ENCODE results near the gene GADL1.

The GADL1 gene

GRCh38 chr3:30756218-30756617 lies 138.2 kb downstream of the GADL1 start:
- no peak for DNase-seq (ENCODE audit: low spot score)

GRCh38 chr3:30754426-30754825 lies 140.0 kb downstream of the GADL1 start:
- no peak for DNase-seq (ENCODE audit: low spot score)

- no peak for DNase-seq (ENCODE audit: low spot score)
Measured at GRCh38 chr3:30753766-30754165, 140.7 kb downstream of the GADL1 start.

GRCh38 chr3:30752970-30753369 lies 141.5 kb downstream of the GADL1 start:
- DNase-seq (ENCODE audit: low spot score), result no peak

- no peak for DNase-seq (ENCODE audit: low spot score)
Measured at GRCh38 chr3:30752491-30752890, 142.0 kb downstream of the GADL1 start.

GRCh38 chr3:30751610-30752299 lies 142.7 kb downstream of the GADL1 start:
- no peak for DNase-seq (ENCODE audit: low spot score)

- DNase-seq (ENCODE audit: low spot score), result no peak
Measured at GRCh38 chr3:30750967-30751366, 143.5 kb downstream of the GADL1 start.

GRCh38 chr3:30749230-30749629 lies 145.2 kb downstream of the GADL1 start:
- no peak for DNase-seq (ENCODE audit: low spot score)

- no peak for DNase-seq (ENCODE audit: low spot score)
Measured at GRCh38 chr3:30747771-30748281, 146.6 kb downstream of the GADL1 start.

GRCh38 chr3:30743641-30744317 lies 150.7 kb downstream of the GADL1 start:
- no peak for DNase-seq (ENCODE audit: low spot score)

- no peak for DNase-seq (ENCODE audit: low spot score)
Measured at GRCh38 chr3:30742796-30743619, 151.5 kb downstream of the GADL1 start.

GRCh38 chr3:30741889-30742288 lies 152.6 kb downstream of the GADL1 start:
- no peak for DNase-seq (ENCODE audit: low spot score)

- DNase-seq (ENCODE audit: low spot score), result no peak
Measured at GRCh38 chr3:30738605-30739004, 155.9 kb downstream of the GADL1 start.

- no peak for DNase-seq (ENCODE audit: low spot score)
Measured at GRCh38 chr3:30737743-30738499, 156.5 kb downstream of the GADL1 start.

GRCh38 chr3:30733696-30734095 lies 160.8 kb downstream of the GADL1 start:
- no peak for DNase-seq (ENCODE audit: low spot score)

- no peak for DNase-seq (ENCODE audit: low spot score)
Measured at GRCh38 chr3:30733209-30733608, 161.3 kb downstream of the GADL1 start.

- no peak for DNase-seq (ENCODE audit: low spot score)
Measured at GRCh38 chr3:30730967-30731366, 163.5 kb downstream of the GADL1 start.

- DNase-seq (ENCODE audit: low spot score), result no peak
Measured at GRCh38 chr3:30729936-30730335, 164.5 kb downstream of the GADL1 start.

GRCh38 chr3:30729512-30729911 lies 164.9 kb downstream of the GADL1 start:
- DNase-seq (ENCODE audit: low spot score), result no peak

- DNase-seq (ENCODE audit: low spot score), result no peak
Measured at GRCh38 chr3:30728143-30728542, 166.3 kb downstream of the GADL1 start.

- no peak for DNase-seq (ENCODE audit: low spot score)
Measured at GRCh38 chr3:30724863-30725262, 169.6 kb downstream of the GADL1 start.

- no peak for DNase-seq (ENCODE audit: low spot score)
Measured at GRCh38 chr3:30723211-30723610, 171.2 kb downstream of the GADL1 start.

Measured in hematopoietic multipotent progenitor cell treated with erythropoietin and hydrocortisone succinate and interleukin-3 and kit ligand, for 17 days (in vitro differentiated cells).